ENCODE data around the gene SLC9A9.

SLC9A9 gene

DNA sequence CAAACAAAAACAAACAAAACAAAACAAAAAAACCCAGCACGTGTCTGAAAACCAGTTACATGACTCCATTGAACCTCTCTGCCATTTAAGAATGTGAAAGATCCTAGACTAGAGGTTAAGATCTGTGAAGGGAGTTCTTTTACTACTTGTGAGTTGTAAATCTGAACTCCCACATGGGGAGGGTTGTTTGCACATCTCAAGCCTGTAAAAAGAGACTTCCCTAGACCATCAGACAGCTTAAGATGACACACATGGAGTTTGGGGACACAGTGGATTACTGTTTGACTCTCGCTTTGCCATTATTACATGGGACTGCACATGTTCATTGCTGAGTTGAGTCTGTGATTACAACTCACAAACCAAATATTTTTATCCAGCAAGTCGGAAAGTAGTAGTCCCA lies 171.5 kb downstream of the SLC9A9 start:
- no peak for DNase-seq

- DNase-seq: no peak
Observed at GRCh38 chr3:143676021-143676420, 172.2 kb downstream of the SLC9A9 start.

- DNase-seq: peak; percentile 48
Observed at GRCh38 chr3:143674100-143674968, 173.9 kb downstream of the SLC9A9 start.

DNA sequence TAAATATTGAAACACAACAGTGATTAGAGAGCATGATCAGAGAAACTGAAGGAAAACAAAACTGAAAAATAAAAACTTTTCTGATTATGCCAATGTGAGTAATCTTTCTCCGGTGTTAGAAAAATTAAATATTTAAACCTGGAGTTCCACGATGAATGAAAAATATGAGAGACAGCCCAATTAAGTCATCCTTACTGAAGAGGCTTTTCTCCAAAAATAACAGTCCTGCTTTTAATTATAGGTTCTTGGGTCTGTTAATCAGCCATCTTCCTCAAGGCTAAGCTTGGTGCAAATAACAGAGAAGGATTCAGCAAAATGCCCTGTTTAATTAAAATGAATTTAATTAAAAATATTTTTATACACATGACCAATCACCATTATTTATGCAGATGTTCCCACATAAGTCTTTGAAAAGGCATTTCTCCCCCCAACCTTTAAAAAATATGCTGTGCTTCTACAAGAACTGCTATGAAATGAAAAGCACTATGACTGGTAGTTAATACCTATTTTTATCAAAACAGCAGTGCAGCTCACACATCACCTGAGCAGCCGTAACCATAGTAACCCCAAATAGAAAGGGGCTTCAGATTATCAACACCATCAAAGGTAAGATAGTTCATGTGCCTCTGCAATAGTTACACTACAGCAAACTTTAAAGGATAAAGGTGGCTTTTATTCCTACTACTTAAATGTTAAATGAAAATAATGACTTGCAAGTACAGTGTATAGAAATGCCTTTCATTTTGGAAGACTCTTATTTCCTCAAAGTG lies 175.7 kb downstream of the SLC9A9 start:
- no peak for DNase-seq

GRCh38 chr3:143671626-143672025 lies 176.6 kb downstream of the SLC9A9 start:
- no peak for DNase-seq

GRCh38 chr3:143668924-143669790 lies 179.1 kb downstream of the SLC9A9 start:
- DNase-seq: no peak

DNA sequence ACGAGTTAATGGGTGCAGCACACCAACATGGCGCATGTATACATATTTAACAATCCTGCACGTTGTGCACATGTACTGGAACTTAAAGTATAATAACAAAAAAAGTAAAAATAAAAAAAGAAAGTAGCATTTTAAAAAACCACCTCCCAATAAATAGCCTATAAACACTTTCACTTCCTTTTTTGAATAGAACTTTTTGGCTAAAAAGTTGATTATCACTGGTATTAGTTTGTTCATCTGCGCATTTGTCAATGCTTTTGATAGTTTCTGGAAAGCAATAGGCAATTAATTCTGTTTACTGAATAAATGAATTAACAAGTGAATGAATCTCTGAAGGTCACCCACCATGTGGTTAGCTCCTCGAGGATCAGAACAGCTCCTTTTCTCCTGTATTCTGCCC lies 179.9 kb downstream of the SLC9A9 start:
- no peak for DNase-seq

- no peak for DNase-seq
Observed at GRCh38 chr3:143661677-143662076, 186.6 kb downstream of the SLC9A9 start.

DNA sequence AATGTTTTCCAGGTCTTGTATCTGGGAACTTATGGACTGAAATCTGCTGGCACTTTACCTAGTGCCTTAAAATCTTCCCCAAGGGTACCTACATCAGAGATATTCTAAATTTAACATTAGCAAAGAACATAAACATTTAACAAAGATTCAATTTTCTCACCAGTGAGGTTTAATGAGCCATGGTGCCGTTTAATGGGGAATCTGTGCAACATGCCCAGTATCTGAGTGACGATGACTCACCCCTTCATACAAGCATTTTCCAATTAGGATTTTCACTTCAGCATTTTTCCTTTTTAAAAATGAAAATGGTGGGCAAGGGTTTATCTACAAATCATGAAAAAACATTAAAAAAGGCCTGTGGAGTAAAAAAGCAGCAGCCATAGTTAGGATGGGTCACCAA lies 189.4 kb downstream of the SLC9A9 start:
- DNase-seq: no peak

GRCh38 chr3:143658116-143658515 lies 190.2 kb downstream of the SLC9A9 start:
- DNase-seq: no peak

GRCh38 chr3:143657391-143657790 lies 190.9 kb downstream of the SLC9A9 start:
- no peak for DNase-seq

DNA sequence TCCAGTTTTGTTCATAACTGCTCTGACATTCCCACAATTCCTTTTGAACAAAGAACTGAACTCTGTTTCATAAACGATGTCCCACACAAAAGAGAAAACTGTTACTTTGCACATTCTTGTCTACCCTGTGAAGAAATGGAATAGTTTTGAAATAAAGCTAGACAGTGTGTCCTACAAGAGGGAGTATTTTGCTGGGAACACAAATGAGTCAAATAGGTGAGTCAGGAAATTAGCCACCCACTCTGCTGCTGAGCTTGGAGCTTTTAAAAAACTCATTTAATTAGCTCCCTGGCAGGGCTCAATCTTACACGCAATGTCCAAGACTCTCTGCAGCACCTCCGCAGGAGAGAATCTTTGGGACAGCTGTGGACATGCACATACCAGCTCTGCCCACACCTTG lies 193.4 kb downstream of the SLC9A9 start:
- no peak for DNase-seq

GRCh38 chr3:143653935-143654334 lies 194.3 kb downstream of the SLC9A9 start:
- DNase-seq: no peak

DNA sequence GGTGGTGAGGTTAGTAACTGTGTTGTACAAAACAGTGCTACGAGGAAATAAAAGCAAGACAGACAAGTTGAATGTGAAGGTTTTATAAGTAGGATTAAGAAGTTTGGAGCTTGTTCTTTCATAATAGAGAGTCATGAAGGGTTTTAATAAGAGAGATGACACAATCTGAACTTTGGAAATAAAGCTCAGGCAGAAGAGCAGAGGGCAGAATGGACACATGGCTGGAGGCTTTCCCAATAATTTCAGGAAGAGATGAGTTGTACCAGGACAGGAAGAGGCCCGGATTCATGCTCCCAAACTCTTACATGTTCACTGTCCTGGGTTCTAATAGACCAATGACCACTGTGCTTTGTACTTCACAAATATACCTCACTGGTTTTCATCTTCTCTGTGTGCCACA lies 194.8 kb downstream of the SLC9A9 start:
- DNase-seq: no peak

- no peak for DNase-seq
Observed at GRCh38 chr3:143652118-143652517, 196.2 kb downstream of the SLC9A9 start.

- DNase-seq: no peak
Observed at GRCh38 chr3:143650827-143651226, 197.4 kb downstream of the SLC9A9 start.

- DNase-seq: peak; percentile 68
Observed at GRCh38 chr3:143650120-143650519, 198.1 kb downstream of the SLC9A9 start.

DNA sequence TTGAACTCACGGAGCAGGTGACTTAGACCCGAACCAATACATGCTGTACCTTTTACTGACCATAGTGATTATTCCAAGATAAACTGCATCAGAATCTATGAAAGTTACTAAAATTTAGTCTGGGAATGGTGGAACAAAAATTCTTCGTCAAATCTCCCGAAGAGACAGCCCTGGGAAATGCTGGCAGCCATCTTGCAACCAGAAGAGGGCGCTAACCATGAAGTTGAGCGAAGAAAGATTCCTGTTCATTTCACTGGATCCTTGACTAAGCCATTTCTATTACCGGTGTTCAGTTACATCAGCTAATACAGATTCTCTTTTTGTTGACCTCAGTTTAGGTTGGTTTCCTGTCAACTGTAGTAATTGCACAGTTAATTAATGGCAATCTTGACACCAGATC lies 199.6 kb downstream of the SLC9A9 start:
- DNase-seq: no peak

DNA sequence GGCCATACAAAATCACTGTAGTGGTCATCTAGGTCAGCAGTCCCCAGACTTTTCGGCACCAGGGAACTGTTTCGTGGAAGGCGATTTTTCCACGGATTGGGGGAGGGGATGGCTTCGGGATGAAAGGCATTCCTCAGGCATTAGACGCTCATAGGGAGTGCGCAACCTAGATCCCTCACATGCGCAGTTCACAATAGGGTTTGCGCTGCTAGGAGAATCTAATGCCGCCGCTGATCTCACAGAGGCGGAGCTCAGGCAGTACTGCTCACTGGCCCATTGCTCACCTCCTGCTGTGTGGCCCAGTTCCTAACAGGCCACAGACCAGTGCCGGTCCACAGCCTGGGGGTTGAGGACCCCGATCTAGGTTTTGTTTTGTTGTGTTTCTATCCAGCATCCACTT lies 200.1 kb downstream of the SLC9A9 start:
- DNase-seq: no peak

DNA sequence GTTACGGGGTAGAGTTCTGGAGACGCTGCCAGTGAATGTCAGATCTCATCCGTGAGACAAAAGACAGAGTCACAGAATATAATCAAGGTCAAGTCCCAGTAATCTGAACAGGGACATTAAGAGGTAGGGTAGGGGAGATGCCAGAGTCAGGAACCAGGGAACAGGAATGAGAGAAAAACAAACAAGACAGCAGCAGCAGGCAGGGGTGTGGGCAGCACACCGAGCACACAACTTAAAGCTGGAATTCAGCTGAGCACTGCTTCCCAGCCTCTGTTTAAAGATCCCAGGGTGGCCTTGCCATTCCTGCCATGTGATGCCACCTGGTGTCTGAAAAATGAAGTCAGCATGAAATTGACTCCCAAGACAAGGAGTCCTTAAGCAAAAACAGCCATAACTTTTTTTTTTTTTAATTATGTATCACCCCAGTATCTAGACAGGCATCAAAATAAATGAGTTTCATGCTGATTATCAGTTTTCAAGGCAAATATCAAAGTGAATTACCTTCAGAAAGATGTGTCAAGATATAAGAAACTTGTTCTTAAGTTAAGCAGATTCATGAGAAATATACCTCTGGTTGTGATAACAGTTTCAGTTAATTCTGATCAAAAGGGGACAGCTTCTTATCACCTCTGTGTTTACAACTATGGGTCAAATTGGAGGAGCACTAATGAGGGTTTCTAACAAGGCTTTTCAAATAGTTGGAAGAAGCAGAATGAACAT lies 203.7 kb downstream of the SLC9A9 start:
- peak; percentile 67 for DNase-seq

DNA sequence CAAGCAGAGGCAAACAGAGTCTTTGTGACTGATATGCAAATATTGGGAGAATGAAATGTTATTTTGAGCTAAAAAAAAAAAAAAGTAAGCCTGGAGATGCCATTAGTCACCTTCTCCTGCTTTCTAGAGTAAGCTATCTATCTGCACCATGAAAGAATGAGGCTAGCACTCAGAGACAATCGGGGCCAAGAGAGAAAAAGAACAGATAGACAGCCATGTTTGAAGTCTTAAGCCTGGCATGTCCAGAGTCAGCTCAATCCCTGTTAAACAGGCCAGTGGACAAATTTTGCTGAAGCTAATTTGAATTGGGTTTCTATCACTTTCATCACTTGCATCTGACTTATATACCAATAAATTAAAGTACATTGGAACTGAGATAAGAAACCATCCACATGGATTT lies 204.4 kb downstream of the SLC9A9 start:
- no peak for DNase-seq

GRCh38 chr3:143640774-143641173 lies 207.5 kb downstream of the SLC9A9 start:
- DNase-seq: no peak

GRCh38 chr3:143637133-143637532 lies 211.1 kb downstream of the SLC9A9 start:
- DNase-seq: no peak
